Fibroblast of villous mesenchyme (primary cell): Measurements from ENCODE around the gene GNAT1. TPM values are rescaled to one million over a fixed set of nuclear protein-coding genes. Genes with fewer than 3 reads are reported as not detected.

Experiments used
- DNase-seq: peaks from one replicate; pipeline ENCODE4 v3.0.0-alpha.2; 2010; ENCODE audit warnings: low read depth
- H3K4me3 ChIP-seq: 2 replicates; pipeline ENCODE4 v1.5.1; 2011; ENCODE audit warnings: low read depth, mild to moderate bottlenecking, low read length
- CTCF ChIP-seq: IDR thresholded peaks from 2 replicates; pipeline ENCODE4 v1.5.1; 2012; ENCODE audit warnings: low read depth, mild to moderate bottlenecking, low read length; ENCODE audit not compliant: insufficient read depth
- total RNA-seq: library from RNA; depleted of rRNA; stranded (reverse); fragments of >200 nt; gene quantifications from 2 replicates; pipeline ENCODE4 v1.2.3, GENCODE V29; 2012

The GNAT1 gene
- total RNA-seq, 1 donor = not detected

GRCh38 chr3:50233176-50233575 is 41.8 kb downstream of the GNAT1 start:
- no peak for DNase-seq
- TF ChIP-seq CTCF = no peak
- H3K4me3 ChIP-seq = no peak overlapping the region

- TF ChIP-seq CTCF = no peak
- H3K4me3 ChIP-seq = peak within 1 kb of the TSS; percentile 96
- DNase-seq = peak; percentile 99
Measured at GRCh38 chr3:50235716-50236483, 44.5 kb downstream of the GNAT1 start, which contains the start of gene GNAI2. Gene GNAI2 (plus strand): TSS chr3:50236204. CDS start chr3:50236336, 132 bp downstream.

GRCh38 chr3:50236484-50237132 is 45.2 kb downstream of the GNAT1 start:
- TF ChIP-seq CTCF = no peak
- peak overlapping the region; percentile 96 for H3K4me3 ChIP-seq
- no peak for DNase-seq

- peak; percentile 55 for DNase-seq
- no peak for TF ChIP-seq CTCF
- peak overlapping the region; percentile 96 for H3K4me3 ChIP-seq
Measured at GRCh38 chr3:50237133-50237651, 45.8 kb downstream of the GNAT1 start.

- DNase-seq = peak; percentile 84
- no peak for TF ChIP-seq CTCF
- H3K4me3 ChIP-seq = peak overlapping the region; percentile 96
Measured at GRCh38 chr3:50237754-50238548, 46.5 kb downstream of the GNAT1 start.

GRCh38 chr3:50238549-50239026 is 47.2 kb downstream of the GNAT1 start:
- DNase-seq = peak; percentile 29
- peak; percentile 16 for TF ChIP-seq CTCF
- peak overlapping the region; percentile 96 for H3K4me3 ChIP-seq
